Spleen (tissue), 11 donors: ENCODE data around the gene PLXNC1. TPM values are rescaled to one million over a fixed set of nuclear protein-coding genes. Genes with fewer than 3 reads are reported as not detected.
A peak's percentile ranks its signal among the peaks of the same experiment; 100 is the strongest.

ENCODE experiments used
- DNase-seq: peaks from one replicate; pipeline ENCODE4 v3.0.0-alpha.2; 2020
- H3K27ac ChIP-seq, 8 donors: fragments of 200-600 bp; sonication (generic) in 7 of 8; 1 replicate in 4 of 8; 2 replicates in 4 of 8; pipeline versions ENCODE4 v1.5.0 to v1.8.0; 2016 to 2021; ENCODE audit warnings: inconsistent platforms in 4 of 8, mild to moderate bottlenecking in 4 of 8, moderate library complexity in 1 of 8
- H3K27me3 ChIP-seq, 7 donors: fragments of 200-600 bp; sonication (generic) in 6 of 7; replicated peaks in 1 of 7; 1 replicate in 4 of 7; 2 replicates in 3 of 7; pipeline versions ENCODE4 v1.5.0 to v1.8.0; 2016 to 2021; ENCODE audit warnings: inconsistent platforms in 3 of 7, mild to moderate bottlenecking in 1 of 7
- H3K36me3 ChIP-seq, 6 donors: fragments of 200-600 bp; sonication (generic) in 5 of 6; 1 replicate in 4 of 6; 2 replicates in 2 of 6; pipeline versions ENCODE4 v1.5.0 to v1.8.0; 2016 to 2021; ENCODE audit warnings: inconsistent platforms in 2 of 6
- H3K4me1 ChIP-seq, 6 donors: fragments of 200-600 bp; sonication (generic) in 5 of 6; 1 replicate in 3 of 6; 2 replicates in 3 of 6; pipeline versions ENCODE4 v1.5.0 to v1.8.0; 2016 to 2021; ENCODE audit warnings: inconsistent platforms in 3 of 6
- H3K4me3 ChIP-seq, 8 donors: fragments of 200-600 bp; sonication (generic) in 7 of 8; 1 replicate in 4 of 8; 2 replicates in 4 of 8; pipeline versions ENCODE4 v1.5.0 to v1.8.0; 2016 to 2021; ENCODE audit warnings: inconsistent platforms in 4 of 8, mild to moderate bottlenecking in 4 of 8, moderate library complexity in 2 of 8
- H3K9me3 ChIP-seq, 8 donors: fragments of 200-600 bp; sonication (generic) in 7 of 8; 1 replicate in 4 of 8; 2 replicates in 4 of 8; pipeline versions ENCODE4 v1.5.0 to v1.8.0; 2016 to 2021; ENCODE audit warnings: inconsistent platforms in 4 of 8
- CTCF ChIP-seq, 11 experiments: fragments of 200-600 bp in 7 of 11; fragments of 450-650 bp in 4 of 11; sonication (generic) in 4 of 11; IDR thresholded peaks in 8 of 11; conservative IDR thresholded peaks in 3 of 11; 1 replicate in 7 of 11; 2 replicates in 4 of 11; pipeline versions ENCODE4 v1.4.0 to v1.8.0; 2016 to 2021; ENCODE audit warnings: antibody characterized with exemption in 11 of 11, inconsistent platforms in 4 of 11, mild to moderate bottlenecking in 1 of 11
- POLR2A ChIP-seq, 3 donors: fragments of 450-650 bp; IDR thresholded peaks; one replicate each; pipeline ENCODE4 v1.5.1; 2017; ENCODE audit warnings: antibody characterized with exemption in 3 of 3, mild to moderate bottlenecking in 1 of 3
- POLR2AphosphoS5 ChIP-seq, 3 donors: sonication (generic); formaldehyde crosslinking; IDR thresholded peaks; one replicate each; pipeline ENCODE4 v1.5.1; 2017; ENCODE audit warnings: antibody characterized with exemption in 3 of 3
- WGBS, 5 donors: extraction: QIAGEN DNeasy Blood & Tissue Kit in 3 of 5; methylation state at CpG; one replicate each; pipeline versions ENCODE4 v1.1.5 to v1.1.7; 2013 to 2018; 5-methylcytosine and 5-hydroxymethylcytosine counted together
- intact Hi-C: fragments of 100-400 bp; cut with DNase I; formaldehyde crosslinking; loops from one replicate; pipeline ENCODE4 v1.15.0; 2023; ENCODE audit warnings: low total_unique reads
- polyA plus RNA-seq, 3 donors: library from polyadenylated mRNA; stranded (reverse); fragments of 200-250 nt; gene quantifications; one replicate each; pipeline ENCODE4 v1.2.1, GENCODE V29; 2013
- total RNA-seq, 7 donors: library from RNA; depleted of rRNA in 3 of 7; stranded (reverse); fragments of >200 nt in 3 of 7; fragmentation: NEBNext Ultra II Directional in 4 of 7; extraction: Animal tissue kit (Norgen Biotek cat#: 25700) in 4 of 7; gene quantifications; one replicate each; pipeline versions ENCODE4 v1.1.0 to v1.2.1, GENCODE V29; 2016 to 2021
- donor health status: healthy with polysubstance abuse.
- donor health status: DM: no; HTN: no; CAD: no; lungs with moderate emphysema.
- donor health status: DM: no; HTN: no; CAD: no.
- donor health status: Bipolar disorder and iron deficiency.
- donor health status: healthy.
- donor health status: DM: no; HTN: no; CAD: no.
- donor health status: DM: yes; HTN: yes; CAD: no.

The PLXNC1 gene
- total and polyA plus RNA-seq, 10 donors: 6.8 to 138 (median 69.7) TPM

GRCh38 chr12:94179723-94180122 is 31.3 kb downstream of the PLXNC1 start:
- no peak for DNase-seq
- intact Hi-C loops: no loop called here
- Histone ChIP-seq H3K4me3 (no peak overlapping the region), H3K36me3 (peaks cover 0 to 29% (median 3%) of the 10 kb centered on the region in 6 donors), H3K27ac (peak overlapping the region in 5 of 8 donors; percentile 29 to 70 (median 50)), H3K4me1 (peaks cover 11 to 59% (median 24%) of the 10 kb centered on the region in 6 donors), H3K9me3 (peaks cover 0 to 13% (median 10%) of the 10 kb centered on the region in 8 donors), H3K27me3 (no peaks in the 10 kb centered on the region)
- 63 to 96% (median 65%) methylated on average over 3 of the region's 3 CpGs for WGBS, 5 donors
- TF ChIP-seq POLR2A (IDR thresholded peaks at IDR 0.05): no peak
- TF ChIP-seq CTCF (IDR thresholded peaks at IDR 0.05 in 8 of 11, conservative IDR thresholded peaks at IDR 0.05 in 3 of 11): no peak
- TF ChIP-seq POLR2AphosphoS5 (IDR thresholded peaks at IDR 0.05): no peak

DNA sequence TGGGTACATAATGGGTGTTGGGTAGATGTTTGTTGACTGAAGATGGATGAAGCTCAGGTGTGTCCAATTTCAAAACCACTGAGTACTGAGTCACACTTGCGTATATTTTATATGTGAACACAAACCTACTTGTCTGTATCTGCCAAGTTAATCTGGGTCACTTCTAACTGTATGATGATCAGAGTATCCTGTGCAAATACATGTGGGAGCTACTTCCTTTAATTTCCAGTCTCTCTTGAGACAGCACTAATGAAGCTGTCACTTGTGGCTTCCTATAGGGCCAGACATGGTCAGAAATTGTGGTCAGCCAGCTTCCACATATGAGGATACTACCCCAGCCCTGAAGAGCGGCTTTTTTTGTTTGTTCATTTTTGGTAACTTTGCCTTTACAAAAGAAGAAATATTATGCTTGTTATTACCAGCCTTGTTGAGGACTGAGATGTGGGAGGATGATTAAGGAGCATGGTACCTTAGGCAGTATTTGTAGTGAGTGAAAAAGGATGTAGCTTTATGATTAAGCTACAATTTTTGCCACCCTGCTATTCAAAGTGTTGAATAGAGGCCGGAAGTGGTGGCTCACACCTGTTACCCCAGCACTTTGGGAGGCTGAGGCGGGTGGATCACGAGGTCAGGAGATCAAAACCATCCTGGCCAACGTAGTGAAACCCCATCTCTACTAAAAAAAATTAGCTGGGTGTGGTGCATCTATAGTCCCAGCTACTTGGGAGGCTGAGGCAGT is 32.4 kb downstream of the PLXNC1 start:
- no peak for TF ChIP-seq POLR2A (IDR thresholded peaks at IDR 0.05)
- TF ChIP-seq CTCF (IDR thresholded peaks at IDR 0.05 in 8 of 11, conservative IDR thresholded peaks at IDR 0.05 in 3 of 11): no peak
- no peak for TF ChIP-seq POLR2AphosphoS5 (IDR thresholded peaks at IDR 0.05)
- Histone ChIP-seq H3K4me3 (no peak overlapping the region), H3K9me3 (peaks cover 0 to 13% (median 10%) of the 10 kb centered on the region in 8 donors), H3K4me1 (peaks cover 3 to 57% (median 14%) of the 10 kb centered on the region in 6 donors), H3K36me3 (peaks cover 0 to 39% (median 4%) of the 10 kb centered on the region in 6 donors), H3K27me3 (no peaks in the 10 kb centered on the region), H3K27ac (peak overlapping the region in 6 of 8 donors; percentile 29 to 70 (median 48))
- 61 to 76% (median 66%) methylated on average over 6 of the region's 6 CpGs for WGBS, 5 donors
- intact Hi-C loops: no loop called here
- DNase-seq: no peak

- intact Hi-C loops: no loop called here
- Histone ChIP-seq H3K9me3 (peaks cover 0 to 4% (median 3%) of the 10 kb centered on the region in 8 donors), H3K36me3 (peaks cover 0 to 64% (median 18%) of the 10 kb centered on the region in 6 donors), H3K27ac (no peak overlapping the region), H3K4me1 (peaks cover 0 to 43% (median 4%) of the 10 kb centered on the region in 6 donors), H3K4me3 (no peak overlapping the region), H3K27me3 (no peaks in the 10 kb centered on the region)
- no peak for TF ChIP-seq CTCF (IDR thresholded peaks at IDR 0.05 in 8 of 11, conservative IDR thresholded peaks at IDR 0.05 in 3 of 11)
- TF ChIP-seq POLR2A (IDR thresholded peaks at IDR 0.05): no peak
- TF ChIP-seq POLR2AphosphoS5 (IDR thresholded peaks at IDR 0.05): no peak
- 76 to 91% (median 82%) methylated on average over 5 of the region's 5 CpGs for WGBS, 5 donors
- no peak for DNase-seq
Observed at GRCh38 chr12:94182986-94183707, 34.8 kb downstream of the PLXNC1 start.
